ENCODE data around the gene OR2V2. TPM values are rescaled to one million over a fixed set of nuclear protein-coding genes. Genes with fewer than 3 reads are reported as not detected.
"Not testable (repeated sequence)": the region's sequence is repeated elsewhere in the genome, so short reads cannot be mapped to it uniquely, and the experiment has no call there.

Gene OR2V2
- total and polyA plus RNA-seq, 8 donors = not detected

- H3K4me3 ChIP-seq; H3K4me1 ChIP-seq; intact Hi-C loops (cut with DNase I; ENCODE audit: low total_unique reads); DNase-seq; H3K9me3 ChIP-seq; H3K36me3 ChIP-seq; H3K27ac ChIP-seq: not testable (repeated sequence)
- WGBS, 5 donors = 8 to 25% (median 12%) methylated on average over 5 of the region's 5 CpGs
- peaks cover 9 to 75% (median 48%) of the 10 kb centered on the region in 3 donors for H3K27me3 ChIP-seq
These were observed 43.2 kb upstream of the OR2V2 start for GRCh38 chr5:181104259-181104568.

DNA sequence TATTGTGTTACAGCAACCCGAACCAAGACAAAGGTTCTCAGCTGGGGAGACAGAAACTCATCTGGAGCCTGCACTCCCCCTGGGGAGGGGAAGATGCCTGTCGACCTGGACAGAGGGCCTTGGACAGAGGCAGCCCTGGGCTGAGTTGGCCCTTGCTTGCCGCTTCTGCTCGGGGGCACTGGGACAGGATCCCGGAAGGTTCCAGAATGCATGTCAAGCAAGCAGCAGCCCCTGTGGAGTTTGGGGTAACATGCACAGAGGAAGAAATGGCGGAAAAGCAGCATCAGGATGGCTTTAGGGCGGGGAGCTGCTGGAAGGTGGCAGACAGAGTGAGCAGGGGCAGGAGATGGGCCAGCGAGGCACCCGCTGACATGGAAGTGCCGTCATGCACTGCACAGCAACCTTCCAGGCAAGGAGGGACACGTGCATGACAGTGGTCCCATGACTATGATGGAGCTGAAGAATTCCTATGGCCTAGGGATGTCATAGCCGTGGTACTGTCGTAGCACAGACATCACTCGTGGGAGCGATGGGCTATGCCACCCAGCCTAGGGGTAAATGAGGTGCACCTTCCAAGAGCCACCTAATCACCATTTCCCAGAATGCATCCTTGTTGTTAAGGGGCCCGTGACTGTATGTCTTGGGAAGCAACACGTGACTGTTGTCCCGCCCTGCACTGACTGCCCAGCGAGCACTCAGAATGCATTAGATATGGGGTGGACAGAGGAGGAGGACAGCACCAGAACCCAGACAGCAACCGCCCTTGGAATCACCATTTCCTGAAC, 42.6 kb upstream of the OR2V2 start:
- H3K36me3 ChIP-seq; DNase-seq; intact Hi-C loops (cut with DNase I; ENCODE audit: low total_unique reads); H3K4me1 ChIP-seq; H3K4me3 ChIP-seq; H3K9me3 ChIP-seq; H3K27ac ChIP-seq: not testable (repeated sequence)
- 25 to 73% (median 58%) methylated on average over 11 to 20 of the region's 20 CpGs for WGBS, 5 donors
- H3K27me3 ChIP-seq = peaks cover 3 to 75% (median 46%) of the 10 kb centered on the region in 3 donors

DNA sequence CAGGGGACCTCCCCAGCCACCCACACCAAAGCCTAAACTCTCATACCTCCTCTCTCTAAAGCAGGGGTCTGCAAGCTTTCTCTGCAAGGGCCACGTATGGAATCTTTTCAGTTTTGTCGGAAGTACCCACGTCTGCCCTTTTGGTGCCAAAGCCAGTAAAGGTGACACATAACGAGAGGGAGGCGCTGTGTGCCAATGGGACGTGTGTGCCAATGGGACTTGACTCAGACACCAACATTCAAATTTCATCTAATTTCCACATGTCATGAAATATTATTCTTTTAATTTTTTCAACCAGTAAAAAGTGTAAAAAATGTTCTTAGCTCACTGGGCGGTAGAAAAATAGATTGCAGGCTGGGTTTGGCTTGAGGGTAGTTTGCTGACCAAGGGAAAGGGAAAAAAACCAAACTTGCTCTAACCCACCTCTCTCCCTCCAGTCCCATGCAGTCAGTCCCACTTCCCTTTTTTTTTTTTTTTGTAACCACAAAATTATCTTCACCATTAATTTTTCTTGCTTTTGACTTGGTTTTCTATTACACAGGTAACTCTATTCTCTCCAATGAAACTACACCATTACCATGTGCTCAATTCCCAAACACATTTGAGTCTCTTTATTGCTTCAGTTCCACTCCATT, 41.9 kb upstream of the OR2V2 start:
- no peaks in the 10 kb centered on the region for H3K9me3 ChIP-seq
- TF ChIP-seq CTCF (IDR thresholded peaks at IDR 0.05) = no peak
- TF ChIP-seq POLR2A (IDR thresholded peaks at IDR 0.05) = no peak
- no peak for TF ChIP-seq POLR2AphosphoS5 (IDR thresholded peaks at IDR 0.05)
- no peak for TF ChIP-seq EP300 (IDR thresholded peaks at IDR 0.05)
- H3K27me3 ChIP-seq = peaks cover 3 to 75% (median 41%) of the 10 kb centered on the region in 3 donors
- DNase-seq = no peak
- H3K4me3 ChIP-seq = no peak overlapping the region
- no peaks in the 10 kb centered on the region for H3K36me3 ChIP-seq
- 41 to 80% (median 67%) methylated on average over 7 of the region's 7 CpGs for WGBS, 5 donors
- intact Hi-C loops (cut with DNase I; ENCODE audit: low total_unique reads) = no loop called here
- H3K4me1 ChIP-seq = peaks cover 0 to 2% (median 1%) of the 10 kb centered on the region in 4 donors
- H3K27ac ChIP-seq = no peak overlapping the region

DNA sequence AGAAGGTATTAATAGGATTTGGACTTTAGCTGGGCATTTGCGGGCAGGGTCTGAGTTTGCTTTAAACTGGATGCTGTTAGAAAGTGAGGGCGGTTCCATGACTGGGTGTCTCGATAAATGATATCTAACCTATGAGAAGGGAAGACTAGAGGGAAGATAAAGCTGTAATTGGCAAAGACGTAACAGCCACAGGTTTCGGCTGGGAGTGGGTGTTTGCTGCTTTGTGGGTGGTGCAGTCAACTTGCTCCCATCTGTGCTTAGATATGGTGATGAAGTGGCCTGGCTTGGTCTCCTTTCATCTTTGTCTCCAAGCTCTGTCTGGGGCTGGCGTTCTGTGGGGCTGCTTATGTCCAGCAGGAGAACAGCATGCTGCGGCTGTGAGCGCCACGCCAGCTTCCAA, 39.7 kb upstream of the OR2V2 start:
- Histone ChIP-seq H3K4me1 (no peaks in the 10 kb centered on the region), H3K36me3 (no peaks in the 10 kb centered on the region), H3K27ac (no peak overlapping the region), H3K4me3 (no peak overlapping the region), H3K9me3 (peaks cover 0 to 2% (median 0%) of the 10 kb centered on the region in 4 donors), H3K27me3 (peaks cover 8 to 92% (median 54%) of the 10 kb centered on the region in 3 donors)
- intact Hi-C loops (cut with DNase I; ENCODE audit: low total_unique reads) = no loop called here
- TF ChIP-seq POLR2A (IDR thresholded peaks at IDR 0.05) (no peak), CTCF (IDR thresholded peaks at IDR 0.05) (no peak), POLR2AphosphoS5 (IDR thresholded peaks at IDR 0.05) (no peak), EP300 (IDR thresholded peaks at IDR 0.05) (no peak)
- WGBS, 5 donors = 66 to 78% (median 73%) methylated on average over 9 of the region's 9 CpGs
- DNase-seq = no peak

GRCh38 chr5:181108578-181109165, 38.7 kb upstream of the OR2V2 start:
- Histone ChIP-seq H3K9me3 (peaks cover 0 to 12% (median 4%) of the 10 kb centered on the region in 4 donors), H3K27me3 (peaks cover 8 to 97% (median 55%) of the 10 kb centered on the region in 3 donors), H3K27ac (no peak overlapping the region), H3K4me3 (no peak overlapping the region), H3K36me3 (no peaks in the 10 kb centered on the region), H3K4me1 (no peaks in the 10 kb centered on the region)
- WGBS, 5 donors = 57 to 77% (median 69%) methylated on average over 13 to 14 of the region's 14 CpGs
- intact Hi-C loops (cut with DNase I; ENCODE audit: low total_unique reads) = no loop called here
- DNase-seq = no peak
- TF ChIP-seq POLR2A (IDR thresholded peaks at IDR 0.05) (no peak), POLR2AphosphoS5 (IDR thresholded peaks at IDR 0.05) (no peak), CTCF (IDR thresholded peaks at IDR 0.05) (no peak), EP300 (IDR thresholded peaks at IDR 0.05) (no peak)
